ENCODE data around the gene VANGL2. TPM values are rescaled to one million over a fixed set of nuclear protein-coding genes. Genes with fewer than 3 reads are reported as not detected.

The VANGL2 gene
- total RNA-seq, 4 donors from 2014 or later, result 0.20 to 3.7 (median 2.7) TPM

DNA sequence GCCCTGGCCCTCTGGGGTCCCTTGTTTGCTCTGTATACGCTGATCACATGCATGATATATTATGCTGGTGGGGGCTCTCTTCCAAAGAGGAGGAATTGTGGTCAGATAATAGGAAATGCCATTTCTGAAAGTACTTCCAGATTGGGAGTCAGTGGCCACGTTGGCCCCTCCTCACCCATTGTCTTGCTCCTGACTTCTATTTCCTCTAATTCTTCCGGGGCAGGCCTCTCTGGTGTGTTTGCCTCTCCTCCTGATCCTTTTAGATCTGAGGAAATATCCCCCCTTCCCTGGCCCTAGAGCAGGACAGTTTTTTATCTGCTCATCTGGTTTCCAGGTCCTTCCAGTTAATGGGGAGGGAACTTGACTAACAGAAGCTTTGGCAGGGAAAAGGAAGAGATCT is 2.9 kb downstream of the VANGL2 start:
- Histone ChIP-seq H3K4me1 (peaks cover 0 to 26% (median 12%) of the 10 kb centered on the region in 4 donors), H3K9me3 (no peaks in the 10 kb centered on the region), H3K27me3 (peaks cover 12% of the 10 kb centered on the region), H3K4me3 (no peak overlapping the region), H3K36me3 (no peaks in the 10 kb centered on the region), H3K27ac (no peak overlapping the region)
- no peak for TF ChIP-seq EP300 (IDR thresholded peaks at IDR 0.05; ENCODE audit: low read depth)
- no peak for TF ChIP-seq POLR2AphosphoS5 (IDR thresholded peaks at IDR 0.05)
- TF ChIP-seq, protein P1, sequence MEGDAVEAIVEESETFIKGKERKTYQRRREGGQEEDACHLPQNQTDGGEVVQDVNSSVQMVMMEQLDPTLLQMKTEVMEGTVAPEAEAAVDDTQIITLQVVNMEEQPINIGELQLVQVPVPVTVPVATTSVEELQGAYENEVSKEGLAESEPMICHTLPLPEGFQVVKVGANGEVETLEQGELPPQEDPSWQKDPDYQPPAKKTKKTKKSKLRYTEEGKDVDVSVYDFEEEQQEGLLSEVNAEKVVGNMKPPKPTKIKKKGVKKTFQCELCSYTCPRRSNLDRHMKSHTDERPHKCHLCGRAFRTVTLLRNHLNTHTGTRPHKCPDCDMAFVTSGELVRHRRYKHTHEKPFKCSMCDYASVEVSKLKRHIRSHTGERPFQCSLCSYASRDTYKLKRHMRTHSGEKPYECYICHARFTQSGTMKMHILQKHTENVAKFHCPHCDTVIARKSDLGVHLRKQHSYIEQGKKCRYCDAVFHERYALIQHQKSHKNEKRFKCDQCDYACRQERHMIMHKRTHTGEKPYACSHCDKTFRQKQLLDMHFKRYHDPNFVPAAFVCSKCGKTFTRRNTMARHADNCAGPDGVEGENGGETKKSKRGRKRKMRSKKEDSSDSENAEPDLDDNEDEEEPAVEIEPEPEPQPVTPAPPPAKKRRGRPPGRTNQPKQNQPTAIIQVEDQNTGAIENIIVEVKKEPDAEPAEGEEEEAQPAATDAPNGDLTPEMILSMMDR (IDR thresholded peaks at IDR 0.05), result no peak
- no peak for TF ChIP-seq POLR2A (IDR thresholded peaks at IDR 0.05)
- 76 to 90% methylated on average over 1 to 3 of the region's 3 CpGs for WGBS, 2 donors (ENCODE audit: low coverage in 1 of 2)
- in situ Hi-C loops (cut with MboI; ENCODE audit: low pct_ligation_motif_present in 1 of 4, low pct_unique_long_range_greater_than_20kb in 1 of 4, low sequenced_read_pairs in 3 of 4), result no loop called here
- no peak for DNase-seq
- intact Hi-C loops (cut with DNase I; ENCODE audit: low total_unique reads), result no loop called here

DNA sequence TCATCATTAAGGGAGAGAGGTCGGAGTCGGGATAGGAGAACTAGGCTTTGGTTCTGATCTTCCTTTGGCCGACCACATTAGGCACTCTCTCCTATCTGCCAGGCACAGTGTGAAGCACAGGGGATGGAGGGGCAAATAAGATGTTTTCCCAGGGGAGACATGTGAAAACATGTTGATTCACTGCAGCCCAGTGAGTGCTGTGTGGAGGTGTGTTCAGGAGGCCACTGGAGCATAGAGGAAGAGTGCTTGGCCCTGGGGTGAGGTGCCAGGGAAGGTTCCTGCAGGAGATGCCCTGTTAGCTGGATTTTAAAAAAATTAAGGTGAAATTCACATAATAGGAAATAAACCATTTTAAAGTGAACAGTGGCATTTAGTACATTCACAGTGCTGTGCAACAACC is 3.7 kb downstream of the VANGL2 start:
- no peaks in the 10 kb centered on the region for H3K9me3 ChIP-seq
- H3K27ac ChIP-seq, result no peak overlapping the region
- WGBS, 2 donors (ENCODE audit: low coverage in 1 of 2), result 82 to 92% methylated on average over 3 of the region's 3 CpGs
- intact Hi-C loops (cut with DNase I; ENCODE audit: low total_unique reads) (no loop called here), in situ Hi-C loops (cut with MboI; ENCODE audit: low pct_ligation_motif_present in 1 of 4, low pct_unique_long_range_greater_than_20kb in 1 of 4, low sequenced_read_pairs in 3 of 4) (no loop called here)
- no peak for TF ChIP-seq POLR2A (IDR thresholded peaks at IDR 0.05)
- TF ChIP-seq, protein P1 (IDR thresholded peaks at IDR 0.05), result no peak
- TF ChIP-seq POLR2AphosphoS5 (IDR thresholded peaks at IDR 0.05), result no peak
- TF ChIP-seq EP300 (IDR thresholded peaks at IDR 0.05; ENCODE audit: low read depth), result no peak
- no peak overlapping the region for H3K4me3 ChIP-seq
- H3K4me1 ChIP-seq, result peaks cover 0 to 30% (median 14%) of the 10 kb centered on the region in 4 donors
- DNase-seq, result no peak
- H3K27me3 ChIP-seq, result peaks cover 12% of the 10 kb centered on the region
- H3K36me3 ChIP-seq, result no peaks in the 10 kb centered on the region

DNA sequence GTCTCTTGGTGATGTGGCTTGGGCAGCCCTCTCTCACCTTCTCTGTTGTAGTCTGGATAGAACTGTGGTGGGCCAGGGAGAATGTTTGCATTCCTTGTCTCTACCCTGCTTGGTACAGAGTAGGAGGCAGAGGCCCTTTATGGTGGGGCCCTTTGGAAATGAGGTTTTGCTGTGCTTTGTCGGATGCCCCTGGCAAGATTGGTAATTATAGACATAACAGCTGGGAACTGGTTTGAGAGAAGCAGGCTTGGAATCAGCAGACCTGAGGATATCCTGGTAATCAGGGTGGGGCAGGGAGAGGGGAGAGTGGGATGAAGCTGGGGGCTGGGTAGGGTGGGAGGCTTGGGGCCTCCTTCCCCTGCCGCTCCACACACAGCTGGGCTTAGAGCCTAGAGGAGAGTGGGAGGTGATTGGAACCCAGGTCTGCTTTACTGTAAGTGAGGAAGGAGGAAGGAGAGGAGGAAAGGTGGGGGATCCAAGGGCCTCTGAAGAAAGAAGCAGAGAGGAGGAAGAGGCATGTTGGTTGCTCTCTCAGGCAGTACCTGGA is 5.0 kb downstream of the VANGL2 start:
- Histone ChIP-seq H3K4me1 (peaks cover 0 to 23% (median 13%) of the 10 kb centered on the region in 4 donors), H3K9me3 (no peaks in the 10 kb centered on the region), H3K27me3 (peaks cover 7% of the 10 kb centered on the region), H3K4me3 (no peak overlapping the region), H3K36me3 (no peaks in the 10 kb centered on the region), H3K27ac (no peak overlapping the region)
- intact Hi-C loops (cut with DNase I; ENCODE audit: low total_unique reads) (no loop called here), in situ Hi-C loops (cut with MboI; ENCODE audit: low pct_ligation_motif_present in 1 of 4, low pct_unique_long_range_greater_than_20kb in 1 of 4, low sequenced_read_pairs in 3 of 4) (no loop called here)
- no peak for DNase-seq
- WGBS, 2 donors (ENCODE audit: low coverage in 1 of 2), result 96% methylated on average over 2 of the region's 2 CpGs; no CpG with 5 or more reads in 1 of the 2 donors
- TF ChIP-seq POLR2A (IDR thresholded peaks at IDR 0.05) (no peak), EP300 (IDR thresholded peaks at IDR 0.05; ENCODE audit: low read depth) (no peak), POLR2AphosphoS5 (IDR thresholded peaks at IDR 0.05) (no peak)
- TF ChIP-seq, protein P1 (IDR thresholded peaks at IDR 0.05), result no peak

DNA sequence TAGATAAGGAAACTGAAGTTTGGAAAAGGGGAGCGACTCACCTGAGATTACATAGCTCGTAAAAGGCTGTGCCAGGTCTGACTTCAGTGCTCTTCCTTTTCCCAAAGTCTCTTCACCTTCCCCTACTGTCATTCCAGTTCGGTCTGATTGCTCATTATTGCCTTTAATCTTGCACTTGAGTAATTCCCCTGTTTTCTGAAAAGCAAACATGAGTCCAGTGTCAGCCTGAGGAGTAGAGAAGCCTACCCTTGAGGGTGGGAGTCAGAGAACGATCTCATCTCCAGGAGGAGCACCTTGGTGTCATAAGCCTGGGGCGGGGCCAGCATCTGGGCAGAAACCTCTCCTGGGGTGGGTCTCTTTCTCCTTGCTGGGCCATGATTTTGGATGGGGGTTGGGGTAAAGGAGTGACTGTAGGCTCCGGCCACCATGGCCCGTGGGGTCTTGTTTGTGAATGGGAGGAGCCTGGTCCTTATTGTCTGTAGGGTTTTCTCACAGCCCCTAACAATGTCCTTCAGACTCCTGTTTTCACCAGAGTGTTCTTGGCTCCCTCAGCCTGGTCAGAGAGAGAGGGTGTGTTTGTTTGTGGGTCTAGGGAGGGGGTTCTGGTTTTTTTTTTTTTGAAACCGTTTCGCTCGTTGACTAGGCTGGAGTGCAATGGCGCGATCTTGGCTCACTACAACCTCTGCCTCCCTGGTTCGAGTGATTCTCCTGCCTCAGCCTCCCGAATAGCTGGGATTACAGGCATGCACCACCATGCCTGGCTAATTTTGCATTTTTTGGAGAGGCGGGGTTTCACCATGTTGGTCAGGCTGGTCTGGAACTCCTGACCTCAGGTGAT is 6.0 kb downstream of the VANGL2 start:
- H3K4me1 ChIP-seq, result peaks cover 0 to 17% (median 7%) of the 10 kb centered on the region in 4 donors
- DNase-seq, result no peak
- WGBS, 2 donors (ENCODE audit: low coverage in 1 of 2), result 83% methylated on average over 10 to 15 of the region's 15 CpGs
- intact Hi-C loops (cut with DNase I; ENCODE audit: low total_unique reads), result no loop called here
- H3K27ac ChIP-seq, result no peak overlapping the region
- in situ Hi-C loops (cut with MboI; ENCODE audit: low pct_ligation_motif_present in 1 of 4, low pct_unique_long_range_greater_than_20kb in 1 of 4, low sequenced_read_pairs in 3 of 4), result no loop called here
- H3K4me3 ChIP-seq, result no peak overlapping the region
- TF ChIP-seq EP300 (IDR thresholded peaks at IDR 0.05; ENCODE audit: low read depth) (no peak), POLR2A (IDR thresholded peaks at IDR 0.05) (no peak), POLR2AphosphoS5 (IDR thresholded peaks at IDR 0.05) (no peak)
- TF ChIP-seq, protein P1 (IDR thresholded peaks at IDR 0.05), result no peak
- no peaks in the 10 kb centered on the region for H3K36me3 ChIP-seq
- no peaks in the 10 kb centered on the region for H3K27me3 ChIP-seq
- no peaks in the 10 kb centered on the region for H3K9me3 ChIP-seq

Measured in transverse colon (tissue), 4 donors.